DMS 273 (cell line): Measurements from ENCODE around the gene NUDT3.
"Not testable (repeated sequence)": the region's sequence is repeated elsewhere in the genome, so short reads cannot be mapped to it uniquely, and the experiment has no call there.

Experiments used
- DNase-seq: peaks from one replicate; lab custom pipeline; 2025; ENCODE audit not compliant: unreplicated experiment; lab: John Stamatoyannopoulos, UW

The NUDT3 gene

GRCh38 chr6:34393191-34393965, 909 bp upstream of the NUDT3 start:
- DNase-seq: no peak

GRCh38 chr6:34391786-34392496, 528 bp downstream of the NUDT3 start:
- peak; percentile 90 for DNase-seq

- no peak for DNase-seq
These were observed 1.0 kb downstream of the NUDT3 start for GRCh38 chr6:34391473-34391785.

- peak; percentile 76 for DNase-seq
These were observed 1.7 kb downstream of the NUDT3 start for GRCh38 chr6:34390531-34391472.

- DNase-seq: no peak
These were observed 3.4 kb downstream of the NUDT3 start for GRCh38 chr6:34389034-34389433.

- no peak for DNase-seq
These were observed 4.0 kb downstream of the NUDT3 start for GRCh38 chr6:34388421-34388820.

- DNase-seq: no peak
These were observed 5.9 kb downstream of the NUDT3 start for GRCh38 chr6:34386316-34387137.

GRCh38 chr6:34385793-34386195, 6.7 kb downstream of the NUDT3 start:
- DNase-seq: peak; percentile 25

- no peak for DNase-seq
These were observed 7.9 kb downstream of the NUDT3 start for GRCh38 chr6:34384321-34385153.

GRCh38 chr6:34383656-34384320, 8.7 kb downstream of the NUDT3 start:
- DNase-seq: no peak

GRCh38 chr6:34383161-34383631, 9.3 kb downstream of the NUDT3 start:
- DNase-seq: no peak

GRCh38 chr6:34381081-34381480, 11.4 kb downstream of the NUDT3 start:
- DNase-seq: no peak

GRCh38 chr6:34378470-34378869, 14.0 kb downstream of the NUDT3 start:
- no peak for DNase-seq

GRCh38 chr6:34377984-34378383, 14.5 kb downstream of the NUDT3 start:
- no peak for DNase-seq

- not testable (repeated sequence) for DNase-seq
These were observed 14.9 kb downstream of the NUDT3 start for GRCh38 chr6:34377571-34377970.

- no peak for DNase-seq
These were observed 16.6 kb downstream of the NUDT3 start for GRCh38 chr6:34375833-34376232.

GRCh38 chr6:34374508-34374907, 18.0 kb downstream of the NUDT3 start:
- DNase-seq: no peak

GRCh38 chr6:34374069-34374468, 18.4 kb downstream of the NUDT3 start:
- DNase-seq: no peak

- no peak for DNase-seq
These were observed 19.0 kb downstream of the NUDT3 start for GRCh38 chr6:34373511-34373910.
